Lower leg skin (tissue), 3 donors: ENCODE data around the gene ZNF805.

ENCODE experiments used
- CTCF ChIP-seq, 3 donors: fragments of 450-650 bp; IDR thresholded peaks; one replicate each; pipeline ENCODE4 v1.5.1; 2016; ENCODE audit warnings: antibody characterized with exemption in 3 of 3, mild to moderate bottlenecking in 3 of 3, moderate library complexity in 2 of 3
- POLR2A ChIP-seq, 2 donors: fragments of 450-650 bp; IDR thresholded peaks; one replicate each; pipeline ENCODE4 v1.6.1; 2016 to 2017; ENCODE audit warnings: antibody characterized with exemption in 2 of 2, mild to moderate bottlenecking in 1 of 2, moderate library complexity in 1 of 2

- TF ChIP-seq CTCF (IDR thresholded peaks at IDR 0.05) (no peak), POLR2A (IDR thresholded peaks at IDR 0.05) (no peak)
Observed at GRCh38 chr19:57271280-57271679, 30.8 kb downstream of the ZNF805 start.
